D721Med (cell line): ENCODE data around the gene C4orf50.

ENCODE experiments used
- DNase-seq: peaks from one replicate; pipeline ENCODE4 v3.0.0; 2011; ENCODE audit warnings: low spot score; ENCODE audit not compliant: insufficient read length
- FAIRE-seq: peaks from 2 replicates; lab custom pipeline; 2011; peaks lifted over from hg19 to GRCh38; lab: Jason Lieb, UNC
- TF ChIP-seq, protein P1 (sequence below): IDR thresholded peaks from 2 replicates; pipeline ENCODE4 v1.5.1; 2012; ENCODE audit warnings: mild to moderate bottlenecking, control low read depth; ENCODE audit not compliant: insufficient read depth; ENCODE audit errors: missing control alignments

The C4orf50 gene

GRCh38 chr4:5921981-5922380 is 96.2 kb downstream of the C4orf50 start:
- TF ChIP-seq, protein P1, sequence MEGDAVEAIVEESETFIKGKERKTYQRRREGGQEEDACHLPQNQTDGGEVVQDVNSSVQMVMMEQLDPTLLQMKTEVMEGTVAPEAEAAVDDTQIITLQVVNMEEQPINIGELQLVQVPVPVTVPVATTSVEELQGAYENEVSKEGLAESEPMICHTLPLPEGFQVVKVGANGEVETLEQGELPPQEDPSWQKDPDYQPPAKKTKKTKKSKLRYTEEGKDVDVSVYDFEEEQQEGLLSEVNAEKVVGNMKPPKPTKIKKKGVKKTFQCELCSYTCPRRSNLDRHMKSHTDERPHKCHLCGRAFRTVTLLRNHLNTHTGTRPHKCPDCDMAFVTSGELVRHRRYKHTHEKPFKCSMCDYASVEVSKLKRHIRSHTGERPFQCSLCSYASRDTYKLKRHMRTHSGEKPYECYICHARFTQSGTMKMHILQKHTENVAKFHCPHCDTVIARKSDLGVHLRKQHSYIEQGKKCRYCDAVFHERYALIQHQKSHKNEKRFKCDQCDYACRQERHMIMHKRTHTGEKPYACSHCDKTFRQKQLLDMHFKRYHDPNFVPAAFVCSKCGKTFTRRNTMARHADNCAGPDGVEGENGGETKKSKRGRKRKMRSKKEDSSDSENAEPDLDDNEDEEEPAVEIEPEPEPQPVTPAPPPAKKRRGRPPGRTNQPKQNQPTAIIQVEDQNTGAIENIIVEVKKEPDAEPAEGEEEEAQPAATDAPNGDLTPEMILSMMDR = no peak
- FAIRE-seq (no peak), DNase-seq (no peak)

DNA sequence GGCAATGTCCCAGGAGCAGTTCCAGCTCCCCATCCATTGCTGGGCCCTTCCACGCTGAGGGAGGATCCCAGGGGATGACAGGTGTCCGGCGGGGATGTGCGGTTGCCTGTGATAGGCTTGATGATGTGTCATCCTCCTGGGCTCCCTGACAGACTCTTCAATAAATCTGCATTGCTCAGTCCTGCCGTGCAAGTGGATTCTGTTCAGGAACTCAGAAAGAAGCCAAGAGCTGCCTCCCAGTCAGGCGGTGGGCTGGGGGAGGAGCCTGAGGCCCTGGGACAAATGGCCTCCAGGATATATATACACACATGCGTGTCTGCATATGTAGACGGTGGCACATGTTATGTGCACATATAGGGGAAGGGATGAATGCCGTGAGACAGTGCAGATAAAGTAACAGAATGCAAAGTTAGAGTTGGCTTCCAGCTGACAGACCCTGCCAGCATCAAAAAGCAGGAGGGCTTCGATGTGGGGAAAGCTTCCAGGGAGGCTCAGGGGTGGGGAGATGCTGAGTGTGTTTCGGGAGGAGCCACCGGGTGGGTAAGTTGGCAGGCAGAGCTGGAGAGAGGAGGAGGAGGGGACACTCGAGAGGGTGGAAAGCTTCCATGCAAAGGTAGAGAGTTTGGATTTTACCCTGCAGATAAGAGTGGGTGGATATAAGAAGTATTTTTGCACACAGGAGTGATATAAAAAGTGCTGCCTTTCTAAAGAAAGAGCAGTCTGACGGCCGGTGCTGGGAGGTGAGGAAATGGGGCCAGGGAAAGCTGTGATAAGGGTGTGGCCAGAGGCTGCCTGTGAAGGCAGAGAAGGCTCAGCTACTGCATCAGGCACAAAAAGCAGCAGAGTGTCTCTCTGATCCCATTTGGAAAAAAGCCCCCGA is 96.9 kb downstream of the C4orf50 start:
- no peak for FAIRE-seq
- DNase-seq = no peak
- TF ChIP-seq, protein P1 = no peak

DNA sequence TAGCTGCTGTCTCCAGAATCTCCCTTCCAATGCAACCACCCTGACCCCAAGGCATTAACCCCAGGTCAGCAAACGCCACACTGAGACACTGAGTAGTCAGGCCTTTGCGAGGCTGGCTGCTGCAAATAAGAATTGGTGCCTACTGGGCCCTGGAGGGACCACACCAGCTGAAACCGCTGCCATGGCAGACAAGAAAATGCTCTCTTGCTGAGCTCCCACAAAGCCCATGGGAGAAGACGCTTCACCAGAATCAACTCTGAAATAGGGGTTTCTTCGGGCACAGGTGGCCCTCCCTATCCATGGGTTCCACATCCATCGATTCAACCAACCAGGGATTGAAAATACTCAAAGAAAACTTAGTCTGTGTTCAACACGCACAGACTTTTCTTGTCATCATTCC is 98.7 kb downstream of the C4orf50 start:
- no peak for FAIRE-seq
- DNase-seq = no peak
- TF ChIP-seq, protein P1 = no peak

DNA sequence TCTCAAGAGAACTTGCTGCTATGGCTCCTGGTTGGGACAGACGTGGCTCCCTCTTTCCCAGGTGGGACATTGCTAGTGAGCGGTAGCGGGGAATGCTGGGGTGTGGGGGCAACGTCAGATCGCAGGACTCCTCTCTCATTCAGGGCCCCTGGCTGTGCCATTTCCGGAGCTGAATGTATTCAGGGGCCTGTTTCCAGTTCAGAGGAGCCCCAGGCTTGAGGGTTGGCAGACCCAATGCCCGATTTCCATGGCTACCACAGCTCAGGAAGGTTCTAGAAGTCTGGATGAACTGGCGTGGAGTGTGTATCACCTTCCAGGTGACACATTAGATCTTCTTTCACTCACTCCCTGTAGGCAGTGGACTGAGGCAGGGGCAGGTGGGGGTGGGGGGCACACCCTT is 99.2 kb downstream of the C4orf50 start:
- FAIRE-seq = no peak

DNA sequence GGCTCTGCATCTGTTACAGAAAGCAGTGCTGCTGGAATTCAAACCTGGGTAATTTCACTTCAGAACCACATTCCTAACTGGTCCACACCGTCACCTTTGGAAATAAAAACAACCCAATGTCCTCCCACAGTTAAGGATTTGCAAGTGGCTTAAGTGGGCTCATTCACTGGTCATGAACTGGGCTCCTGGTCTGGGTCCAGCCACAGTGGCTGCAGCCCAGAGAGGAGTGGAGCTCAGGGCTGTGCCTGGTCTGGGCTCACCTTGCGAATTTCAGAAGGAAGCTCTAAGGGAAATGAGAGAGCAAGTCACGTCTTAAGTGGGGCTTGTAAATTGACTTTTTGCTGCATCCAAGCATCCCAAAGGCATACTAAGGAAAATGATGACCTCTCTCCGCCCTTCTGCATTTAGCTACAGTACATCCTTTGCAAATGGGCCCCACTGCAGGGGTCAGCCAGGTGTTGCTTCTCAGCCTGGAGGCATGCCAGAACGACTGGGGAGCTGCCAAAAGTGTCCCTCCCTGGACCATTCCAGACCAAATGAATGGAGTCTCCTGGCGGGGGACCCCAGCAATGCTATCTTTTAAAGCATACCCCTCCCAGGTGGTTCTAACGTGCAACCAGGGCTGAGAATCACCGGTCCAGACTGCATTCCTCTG is 99.8 kb downstream of the C4orf50 start:
- TF ChIP-seq, protein P1 = no peak
- DNase-seq = no peak
- no peak for FAIRE-seq

More for the DNA sequence above, 99.2 kb downstream of the C4orf50 start:
- DNase-seq = no peak
- TF ChIP-seq, protein P1 = no peak

DNA sequence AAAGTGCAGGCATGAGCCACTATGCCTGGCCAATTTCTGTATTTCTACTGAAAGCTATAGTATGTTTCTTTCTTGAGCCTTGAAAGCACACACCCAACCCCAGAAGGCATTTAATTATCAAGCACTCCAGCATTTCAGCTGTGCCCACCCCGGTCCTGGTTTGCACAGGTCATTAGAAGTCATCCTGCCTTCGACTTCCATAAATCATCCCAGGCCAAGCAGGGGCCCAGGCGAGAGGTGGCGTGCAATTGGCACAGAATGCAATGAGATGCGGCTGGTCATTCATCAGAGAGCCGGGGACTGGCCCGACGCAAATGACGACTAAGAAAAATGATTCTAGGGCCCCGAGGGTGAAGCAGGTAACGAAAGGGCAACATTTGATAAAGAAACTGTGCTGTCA is 100.6 kb downstream of the C4orf50 start:
- DNase-seq (no peak), FAIRE-seq (no peak)
- TF ChIP-seq, protein P1 = no peak

- TF ChIP-seq, protein P1 = no peak
- DNase-seq = no peak
Observed at GRCh38 chr4:5916229-5916628, 102.0 kb downstream of the C4orf50 start.

More at GRCh38 chr4:5916229-5916628, 102.0 kb downstream of the C4orf50 start:
- no peak for FAIRE-seq
